Measurements from ENCODE around the gene TBC1D8.

DNA sequence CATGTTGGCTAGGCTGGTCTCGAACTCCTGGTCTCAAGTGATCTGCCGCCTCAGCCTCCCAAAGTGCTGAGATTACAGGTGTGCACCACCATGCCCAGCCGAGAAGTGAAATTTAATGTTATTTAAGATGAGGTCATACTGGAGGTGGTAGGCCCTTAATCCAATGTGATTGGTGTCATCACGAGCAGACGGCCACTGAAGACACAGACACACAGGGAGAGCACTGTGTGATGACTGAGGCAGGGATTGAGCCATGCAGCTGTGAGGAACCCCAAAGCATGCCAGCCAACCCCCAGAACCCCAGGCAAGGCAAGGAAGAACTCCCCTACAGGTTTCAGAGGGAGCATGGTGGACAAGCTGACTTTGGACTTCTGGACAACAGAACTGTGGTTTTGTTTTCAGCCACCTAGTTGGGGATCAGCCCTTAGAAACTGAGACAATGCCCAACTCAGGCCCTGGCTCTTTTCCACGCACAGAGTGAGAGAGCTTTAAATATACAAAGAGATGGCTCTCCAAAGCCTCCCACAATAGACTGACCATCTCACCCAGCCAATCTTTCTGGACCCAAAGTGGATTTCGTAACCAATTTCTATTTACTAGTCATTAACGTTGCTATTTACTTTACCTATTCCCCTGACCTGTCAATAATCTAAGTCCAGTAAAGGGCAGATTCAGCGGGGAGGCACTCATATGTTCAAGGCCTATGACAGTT lies 34.2 kb downstream of the TBC1D8 start:
- TF ChIP-seq, protein P1, sequence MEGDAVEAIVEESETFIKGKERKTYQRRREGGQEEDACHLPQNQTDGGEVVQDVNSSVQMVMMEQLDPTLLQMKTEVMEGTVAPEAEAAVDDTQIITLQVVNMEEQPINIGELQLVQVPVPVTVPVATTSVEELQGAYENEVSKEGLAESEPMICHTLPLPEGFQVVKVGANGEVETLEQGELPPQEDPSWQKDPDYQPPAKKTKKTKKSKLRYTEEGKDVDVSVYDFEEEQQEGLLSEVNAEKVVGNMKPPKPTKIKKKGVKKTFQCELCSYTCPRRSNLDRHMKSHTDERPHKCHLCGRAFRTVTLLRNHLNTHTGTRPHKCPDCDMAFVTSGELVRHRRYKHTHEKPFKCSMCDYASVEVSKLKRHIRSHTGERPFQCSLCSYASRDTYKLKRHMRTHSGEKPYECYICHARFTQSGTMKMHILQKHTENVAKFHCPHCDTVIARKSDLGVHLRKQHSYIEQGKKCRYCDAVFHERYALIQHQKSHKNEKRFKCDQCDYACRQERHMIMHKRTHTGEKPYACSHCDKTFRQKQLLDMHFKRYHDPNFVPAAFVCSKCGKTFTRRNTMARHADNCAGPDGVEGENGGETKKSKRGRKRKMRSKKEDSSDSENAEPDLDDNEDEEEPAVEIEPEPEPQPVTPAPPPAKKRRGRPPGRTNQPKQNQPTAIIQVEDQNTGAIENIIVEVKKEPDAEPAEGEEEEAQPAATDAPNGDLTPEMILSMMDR (IDR thresholded peaks at IDR 0.05; ENCODE audit: low read depth, low read length), result no peak
- TF ChIP-seq, protein P2, sequence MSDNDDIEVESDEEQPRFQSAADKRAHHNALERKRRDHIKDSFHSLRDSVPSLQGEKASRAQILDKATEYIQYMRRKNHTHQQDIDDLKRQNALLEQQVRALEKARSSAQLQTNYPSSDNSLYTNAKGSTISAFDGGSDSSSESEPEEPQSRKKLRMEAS (IDR thresholded peaks at IDR 0.05; ENCODE audit: low read depth, low read length), result no peak

Data from NB4 (cell line).